Activated naive CD4-positive, alpha-beta T cell treated with anti-CD3 and anti-CD28 coated beads, Interleukin-2, amount 10 ng/mL, durations not matched to agents 7 days and 5 days (primary cell): Measurements from ENCODE around the gene STRN.
"Not testable (repeated sequence)": the region's sequence is repeated elsewhere in the genome, so short reads cannot be mapped to it uniquely, and the experiment has no call there.

Experiments
- CTCF ChIA-PET: fragments of 350-600 bp; sonication (Branson Sonifier 250); formaldehyde crosslinking; loops from one replicate; lab custom pipeline; 2021; ENCODE audit warnings: antibody characterized with exemption; lab: Charles Lee
- DNase-seq: peaks from one replicate; pipeline ENCODE4 v3.0.0-alpha.2; 2020
- H3K27ac Mint-ChIP-seq: one replicate; pipeline ENCODE4 v1.8.0; 2021; ENCODE audit warnings: mild to moderate bottlenecking, moderate library complexity, mixed read lengths
- H3K27me3 Mint-ChIP-seq: one replicate; pipeline ENCODE4 v1.8.0; 2021; ENCODE audit warnings: mild to moderate bottlenecking, mixed read lengths
- H3K36me3 Mint-ChIP-seq: one replicate; pipeline ENCODE4 v1.8.0; 2021; ENCODE audit warnings: mixed read lengths
- H3K4me1 Mint-ChIP-seq: one replicate; pipeline ENCODE4 v1.8.0; 2021; ENCODE audit warnings: mixed read lengths
- H3K4me3 Mint-ChIP-seq: one replicate; pipeline ENCODE4 v1.8.0; 2021; ENCODE audit warnings: mild to moderate bottlenecking, moderate library complexity, mixed read lengths
- H3K9me3 Mint-ChIP-seq: one replicate; pipeline ENCODE4 v1.8.0; 2021; ENCODE audit warnings: mixed read lengths

Gene STRN

DNA sequence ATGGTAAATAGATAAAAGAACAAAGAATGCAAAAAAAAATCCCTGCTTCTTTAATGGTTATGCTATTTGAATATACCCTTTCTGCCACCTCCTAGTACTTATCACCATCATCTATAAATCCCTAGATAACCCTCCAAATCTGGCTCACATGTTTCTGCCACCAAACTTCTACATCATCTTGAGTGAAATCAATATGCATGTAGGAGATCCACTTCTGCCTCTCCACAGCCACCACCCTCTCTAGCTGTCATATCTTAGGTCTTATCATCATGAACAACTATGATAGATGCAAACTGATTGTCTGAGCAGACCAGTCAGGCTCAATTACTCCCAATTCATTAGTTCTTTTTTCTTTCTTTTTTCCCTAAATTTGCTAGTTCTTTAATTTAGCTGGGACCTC is 55.3 kb downstream of the STRN start:
- Mint-ChIP-seq H3K9me3 (no peaks in the 10 kb centered on the region), H3K27ac (no peak overlapping the region), H3K27me3 (no peaks in the 10 kb centered on the region), H3K4me3 (no peak overlapping the region), H3K36me3 (peaks cover 11% of the 10 kb centered on the region), H3K4me1 (no peaks in the 10 kb centered on the region)
- CTCF ChIA-PET, result no interaction called here
- DNase-seq, result no peak

DNA sequence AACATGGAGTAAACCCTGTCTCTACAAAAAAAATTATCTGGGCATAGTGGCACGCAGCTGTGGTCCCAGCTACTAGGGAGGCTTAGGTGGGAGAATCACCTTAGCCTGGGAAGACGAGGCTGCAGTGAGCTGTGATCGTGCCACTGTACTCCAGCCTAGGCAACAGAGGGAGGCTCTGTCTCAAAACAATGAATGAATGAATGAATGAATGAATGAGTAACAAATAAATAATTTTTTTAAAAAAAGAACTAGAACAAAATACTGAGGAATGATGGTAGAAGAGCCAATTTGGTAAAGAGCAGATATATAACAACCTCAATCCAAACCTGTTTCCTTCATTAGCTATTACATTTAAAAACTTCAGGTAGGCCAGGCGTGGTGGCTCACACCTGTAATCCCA is 60.1 kb downstream of the STRN start:
- CTCF ChIA-PET, result interaction anchor here (1.2 kb wide), 1 partner anchor 13 kb away, joined by 3 read pairs; no protein-coding TSS in a partner anchor

DNA sequence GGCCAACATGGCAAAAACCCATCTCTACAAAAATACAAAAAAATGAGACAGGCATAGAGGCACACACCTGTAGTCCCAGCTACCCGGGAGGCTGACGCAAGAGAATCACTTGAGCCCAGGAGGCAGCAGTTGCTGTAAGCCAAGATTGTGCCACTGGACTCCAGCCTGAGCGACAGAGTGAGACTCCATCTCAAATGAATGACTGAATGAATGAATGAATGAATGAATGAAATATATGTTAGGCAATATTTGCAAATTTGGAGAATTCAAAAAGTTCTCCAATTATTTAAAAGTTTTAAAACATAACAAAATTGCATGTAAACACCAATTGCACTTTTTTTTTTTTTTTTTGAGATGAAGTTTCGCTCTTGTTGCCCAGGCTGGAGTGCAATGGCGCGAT is 61.7 kb downstream of the STRN start:
- Mint-ChIP-seq H3K27ac (no peak overlapping the region), H3K36me3 (peaks cover 22% of the 10 kb centered on the region)
- CTCF ChIA-PET, result interaction anchor here (0.7 kb wide), 1 partner anchor 21 kb away, joined by 4 read pairs; no protein-coding TSS in a partner anchor

More for the DNA sequence above, 60.1 kb downstream of the STRN start:
- H3K36me3 Mint-ChIP-seq, result peaks cover 17% of the 10 kb centered on the region
- no peaks in the 10 kb centered on the region for H3K4me1 Mint-ChIP-seq
- H3K27me3 Mint-ChIP-seq, result no peaks in the 10 kb centered on the region
- H3K9me3 Mint-ChIP-seq, result no peaks in the 10 kb centered on the region
- no peak overlapping the region for H3K27ac Mint-ChIP-seq
- no peak for DNase-seq
- no peak overlapping the region for H3K4me3 Mint-ChIP-seq

DNA sequence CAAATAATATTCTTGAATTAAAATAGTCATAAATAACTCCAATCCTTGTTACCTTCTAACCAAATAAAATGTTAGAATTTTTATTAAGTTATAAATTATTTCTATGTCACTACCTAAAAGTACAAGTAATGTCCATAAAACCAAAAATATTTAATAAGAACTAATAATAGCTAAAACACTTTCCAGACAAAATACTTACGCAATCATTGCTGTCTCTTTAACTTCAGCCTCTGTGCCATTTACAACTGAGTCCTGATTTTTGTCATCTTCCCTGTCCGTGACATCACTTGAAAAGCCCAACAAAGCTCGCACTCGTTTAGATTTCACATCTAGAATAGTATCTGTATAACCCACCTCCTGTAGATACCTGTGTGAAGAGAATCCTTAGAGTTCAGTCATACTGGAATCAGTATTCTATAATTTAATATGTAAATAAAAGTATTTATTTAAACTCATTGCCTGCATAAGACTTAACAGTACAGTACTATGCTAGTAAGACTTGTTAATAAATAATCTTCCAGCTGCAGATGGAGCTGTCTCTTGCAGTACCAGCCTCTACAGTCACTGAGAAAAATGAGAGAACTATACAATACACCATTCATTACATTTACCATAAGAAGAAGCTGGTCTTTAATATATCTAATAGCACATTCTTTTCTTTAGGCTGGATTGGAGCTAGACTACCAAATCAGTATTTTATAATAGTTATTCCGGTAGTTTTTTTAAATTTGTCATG is 63.8 kb downstream of the STRN start:
- no peaks in the 10 kb centered on the region for H3K9me3 Mint-ChIP-seq
- CTCF ChIA-PET, result no interaction called here

More for the DNA sequence above, 61.7 kb downstream of the STRN start:
- Mint-ChIP-seq H3K9me3 (no peaks in the 10 kb centered on the region), H3K4me1 (no peaks in the 10 kb centered on the region), H3K27me3 (no peaks in the 10 kb centered on the region), H3K4me3 (no peak overlapping the region)
- no peak for DNase-seq

GRCh38 chr2:36892805-36893204 is 73.5 kb downstream of the STRN start:
- DNase-seq, result no peak
- Mint-ChIP-seq H3K4me3 (no peak overlapping the region), H3K27me3 (no peaks in the 10 kb centered on the region), H3K36me3 (peaks cover 21% of the 10 kb centered on the region), H3K27ac (no peak overlapping the region), H3K9me3 (no peaks in the 10 kb centered on the region), H3K4me1 (no peaks in the 10 kb centered on the region)
- CTCF ChIA-PET, result no interaction called here

More for the DNA sequence above, 63.8 kb downstream of the STRN start:
- H3K36me3 Mint-ChIP-seq, result peaks cover 24% of the 10 kb centered on the region
- H3K27ac Mint-ChIP-seq, result no peak overlapping the region
- no peak for DNase-seq
- no peaks in the 10 kb centered on the region for H3K4me1 Mint-ChIP-seq
- H3K27me3 Mint-ChIP-seq, result no peaks in the 10 kb centered on the region
- no peak overlapping the region for H3K4me3 Mint-ChIP-seq

- no peak for DNase-seq
- CTCF ChIA-PET, result interaction anchor here (1.1 kb wide), 1 partner anchor 14 kb away, joined by 3 read pairs; no protein-coding TSS in a partner anchor
These were observed 76.5 kb downstream of the STRN start for GRCh38 chr2:36889795-36890194.

DNA sequence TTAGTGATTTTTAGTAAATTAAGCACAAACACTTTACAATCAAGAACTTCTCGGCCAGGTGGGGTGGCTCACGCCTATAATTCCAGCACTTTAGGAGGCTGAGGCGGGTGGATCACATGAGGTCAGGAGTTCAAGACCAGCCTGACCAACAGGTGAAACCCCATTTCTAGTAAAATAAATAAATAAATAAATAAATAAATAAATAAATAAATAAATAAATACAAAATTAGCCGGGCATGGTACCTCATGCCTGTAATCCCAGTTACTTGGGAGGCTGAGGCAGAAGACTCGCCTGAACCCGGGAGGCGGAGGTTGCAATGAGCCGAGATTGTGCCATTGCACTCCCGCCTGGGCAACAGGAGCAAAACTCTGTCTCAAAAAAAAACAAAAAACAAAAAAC is 79.2 kb downstream of the STRN start:
- H3K27me3 Mint-ChIP-seq, CTCF ChIA-PET, H3K9me3 Mint-ChIP-seq, DNase-seq, H3K4me1 Mint-ChIP-seq, H3K4me3 Mint-ChIP-seq, H3K27ac Mint-ChIP-seq: not testable (repeated sequence)
- peaks cover 32% of the 10 kb centered on the region for H3K36me3 Mint-ChIP-seq

More at GRCh38 chr2:36889795-36890194, 76.5 kb downstream of the STRN start:
- no peaks in the 10 kb centered on the region for H3K9me3 Mint-ChIP-seq
- no peaks in the 10 kb centered on the region for H3K27me3 Mint-ChIP-seq
- H3K4me1 Mint-ChIP-seq, result no peaks in the 10 kb centered on the region
- H3K4me3 Mint-ChIP-seq, result no peak overlapping the region
- H3K27ac Mint-ChIP-seq, result peak overlapping the region; percentile 25
- H3K36me3 Mint-ChIP-seq, result peaks cover 31% of the 10 kb centered on the region

- no peaks in the 10 kb centered on the region for H3K27me3 Mint-ChIP-seq
- no peaks in the 10 kb centered on the region for H3K4me1 Mint-ChIP-seq
- peaks cover 31% of the 10 kb centered on the region for H3K36me3 Mint-ChIP-seq
- no peaks in the 10 kb centered on the region for H3K9me3 Mint-ChIP-seq
- DNase-seq, result no peak
- CTCF ChIA-PET, result no interaction called here
- H3K27ac Mint-ChIP-seq, result no peak overlapping the region
- no peak overlapping the region for H3K4me3 Mint-ChIP-seq
These were observed 79.7 kb downstream of the STRN start for GRCh38 chr2:36886664-36887063.

- H3K36me3 Mint-ChIP-seq, result peaks cover 32% of the 10 kb centered on the region
These were observed 80.7 kb downstream of the STRN start for GRCh38 chr2:36885605-36886004.

DNA sequence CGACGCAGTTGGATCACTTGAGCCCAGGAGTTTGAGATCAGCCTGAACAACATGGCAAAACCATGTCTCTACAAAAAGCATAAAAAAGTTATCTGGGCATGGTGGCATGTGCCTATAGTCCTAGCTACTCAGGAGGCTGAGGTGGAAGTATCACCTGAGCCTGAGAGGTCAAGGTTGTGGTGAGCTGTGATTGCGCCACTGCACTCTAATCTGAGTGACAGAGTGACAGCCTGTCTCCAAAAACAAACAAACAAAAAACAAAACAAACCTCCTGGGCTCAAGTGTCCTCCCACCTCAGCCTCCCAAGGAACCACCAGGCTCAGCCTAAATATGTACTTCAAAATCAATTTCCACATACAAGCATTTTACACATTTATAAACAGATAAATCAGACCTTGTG is 83.8 kb downstream of the STRN start:
- CTCF ChIA-PET, result no interaction called here
- Mint-ChIP-seq H3K4me3 (no peak overlapping the region), H3K36me3 (peaks cover 25% of the 10 kb centered on the region)

More at GRCh38 chr2:36885605-36886004, 80.7 kb downstream of the STRN start:
- Mint-ChIP-seq H3K9me3 (no peaks in the 10 kb centered on the region), H3K27ac (no peak overlapping the region), H3K4me3 (no peak overlapping the region), H3K4me1 (no peaks in the 10 kb centered on the region), H3K27me3 (no peaks in the 10 kb centered on the region)
- CTCF ChIA-PET, result no interaction called here
- DNase-seq, result no peak

GRCh38 chr2:36881816-36882215 is 84.5 kb downstream of the STRN start:
- no peaks in the 10 kb centered on the region for H3K4me1 Mint-ChIP-seq
- H3K9me3 Mint-ChIP-seq, result no peaks in the 10 kb centered on the region
- peaks cover 30% of the 10 kb centered on the region for H3K36me3 Mint-ChIP-seq
- CTCF ChIA-PET, result no interaction called here
- no peak overlapping the region for H3K27ac Mint-ChIP-seq
- H3K27me3 Mint-ChIP-seq, result no peaks in the 10 kb centered on the region
- no peak overlapping the region for H3K4me3 Mint-ChIP-seq
- DNase-seq, result no peak

More for the DNA sequence above, 83.8 kb downstream of the STRN start:
- Mint-ChIP-seq H3K9me3 (no peaks in the 10 kb centered on the region), H3K27me3 (no peaks in the 10 kb centered on the region), H3K27ac (no peak overlapping the region), H3K4me1 (no peaks in the 10 kb centered on the region)
- DNase-seq, result no peak

GRCh38 chr2:36878429-36878828 is 87.9 kb downstream of the STRN start:
- H3K4me1 Mint-ChIP-seq, result no peaks in the 10 kb centered on the region
- no peak overlapping the region for H3K4me3 Mint-ChIP-seq
- CTCF ChIA-PET, result no interaction called here
- H3K27me3 Mint-ChIP-seq, result no peaks in the 10 kb centered on the region
- peaks cover 36% of the 10 kb centered on the region for H3K36me3 Mint-ChIP-seq
- H3K9me3 Mint-ChIP-seq, result peaks cover 3% of the 10 kb centered on the region
- DNase-seq, result no peak
- H3K27ac Mint-ChIP-seq, result no peak overlapping the region

DNA sequence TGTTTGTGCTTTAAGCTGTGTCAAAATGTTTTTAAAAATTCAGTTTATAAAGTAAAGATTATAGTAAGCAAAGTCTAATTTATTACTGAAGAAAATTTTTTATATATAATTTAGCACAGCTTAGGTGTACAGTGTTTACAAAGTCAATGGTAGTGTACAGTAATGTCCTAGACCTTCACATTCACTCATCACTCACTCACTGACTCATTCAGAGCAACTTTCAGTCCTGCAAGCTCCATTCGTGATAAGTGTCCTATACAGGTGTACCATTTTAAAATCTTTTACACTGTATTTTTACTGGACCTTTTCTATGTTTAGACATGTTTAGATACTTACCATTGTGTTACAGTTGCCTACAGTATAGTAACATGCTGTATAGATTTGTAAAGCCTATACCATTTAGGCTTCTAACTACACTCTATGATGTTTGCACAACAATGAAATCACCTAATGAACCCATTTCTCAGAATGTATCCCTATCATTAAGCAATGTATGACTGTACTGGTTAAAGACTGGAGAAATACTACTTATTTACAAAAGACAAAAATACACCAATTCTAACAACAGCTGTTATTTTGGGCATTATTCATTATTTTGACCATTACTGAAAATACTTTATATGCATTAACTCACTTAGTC is 95.1 kb downstream of the STRN start:
- DNase-seq, result no peak
- Mint-ChIP-seq H3K9me3 (peaks cover 3% of the 10 kb centered on the region), H3K4me3 (no peak overlapping the region), H3K36me3 (peaks cover 62% of the 10 kb centered on the region), H3K27ac (no peak overlapping the region), H3K4me1 (peaks cover 3% of the 10 kb centered on the region), H3K27me3 (no peaks in the 10 kb centered on the region)
- CTCF ChIA-PET, result no interaction called here

DNA sequence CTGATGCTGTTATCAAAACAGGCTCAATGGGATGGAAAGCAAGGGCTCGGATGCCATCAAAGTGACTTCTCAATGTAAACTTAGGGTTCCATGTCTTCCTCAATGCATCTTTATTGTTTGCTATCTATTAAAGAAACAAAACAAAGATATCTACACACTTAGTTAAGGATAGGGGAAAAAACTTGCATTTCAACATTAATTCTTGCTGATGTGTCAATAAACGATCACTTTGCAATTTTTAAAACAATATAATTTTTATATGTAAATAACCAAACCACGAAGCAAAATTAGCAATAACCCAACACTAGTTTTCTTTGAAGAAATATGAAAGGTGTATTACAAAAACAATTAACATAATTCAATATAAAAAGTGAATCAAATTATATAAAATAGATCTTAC is 96.7 kb downstream of the STRN start:
- CTCF ChIA-PET, result no interaction called here
- no peak overlapping the region for H3K4me3 Mint-ChIP-seq
- no peak overlapping the region for H3K27ac Mint-ChIP-seq
- H3K36me3 Mint-ChIP-seq, result peaks cover 65% of the 10 kb centered on the region
- H3K4me1 Mint-ChIP-seq, result peaks cover 3% of the 10 kb centered on the region
- DNase-seq, result no peak
- no peaks in the 10 kb centered on the region for H3K27me3 Mint-ChIP-seq
- peaks cover 3% of the 10 kb centered on the region for H3K9me3 Mint-ChIP-seq

- Mint-ChIP-seq H3K36me3 (peaks cover 67% of the 10 kb centered on the region), H3K27me3 (no peaks in the 10 kb centered on the region), H3K4me3 (no peak overlapping the region), H3K4me1 (peaks cover 12% of the 10 kb centered on the region), H3K27ac (no peak overlapping the region), H3K9me3 (peaks cover 3% of the 10 kb centered on the region)
- CTCF ChIA-PET, result no interaction called here
- DNase-seq, result no peak
These were observed 104.4 kb downstream of the STRN start for GRCh38 chr2:36861896-36862295.
